Ramos (cell line): ENCODE measurements around the gene SMYD4.

Experiments
- in situ Hi-C: fragments of 300-500 bp; cut with MboI; formaldehyde crosslinking; loops from one replicate; pipeline ENCODE4 v1.14.3; 2022; ENCODE audit warnings: low sequenced_read_pairs; ENCODE audit not compliant: unreplicated experiment

SMYD4 gene

GRCh38 chr17:1733759-1734158 is 95.9 kb downstream of the SMYD4 start:
- in situ Hi-C loops = no loop called here

- in situ Hi-C loops = no loop called here
These were observed 96.8 kb downstream of the SMYD4 start for GRCh38 chr17:1732833-1733321.

GRCh38 chr17:1732241-1732832 is 97.4 kb downstream of the SMYD4 start:
- in situ Hi-C loops = no loop called here

GRCh38 chr17:1731194-1731506 is 98.6 kb downstream of the SMYD4 start:
- in situ Hi-C loops = no loop called here

GRCh38 chr17:1730326-1731193 is 99.1 kb downstream of the SMYD4 start:
- in situ Hi-C loops = no loop called here

GRCh38 chr17:1729966-1730325 is 99.8 kb downstream of the SMYD4 start:
- in situ Hi-C loops = no loop called here
